Panc1 (cell line): Measurements from ENCODE around the gene PLB1.

Experiments
- POLR2AphosphoS5 ChIP-seq: IDR thresholded peaks from 2 replicates; pipeline ENCODE4 v1.6.1; 2012; ENCODE audit warnings: mild to moderate bottlenecking, low read depth, low read length, moderate library complexity
- TF ChIP-seq, protein P1 (sequence below): fragments of 450-650 bp; IDR thresholded peaks from 2 replicates; pipeline ENCODE4 v1.5.1; 2017; ENCODE audit warnings: mild to moderate bottlenecking
- TF ChIP-seq, protein P2 (sequence below), 2 experiments: IDR thresholded peaks; 2 replicates each; pipeline ENCODE4 v1.6.1; 2011 to 2012; ENCODE audit warnings: low read depth in 2 of 2, control low read depth in 1 of 2, low read length in 1 of 2, mild to moderate bottlenecking in 1 of 2, moderate library complexity in 1 of 2; ENCODE audit not compliant: insufficient read depth in 1 of 2

DNA sequence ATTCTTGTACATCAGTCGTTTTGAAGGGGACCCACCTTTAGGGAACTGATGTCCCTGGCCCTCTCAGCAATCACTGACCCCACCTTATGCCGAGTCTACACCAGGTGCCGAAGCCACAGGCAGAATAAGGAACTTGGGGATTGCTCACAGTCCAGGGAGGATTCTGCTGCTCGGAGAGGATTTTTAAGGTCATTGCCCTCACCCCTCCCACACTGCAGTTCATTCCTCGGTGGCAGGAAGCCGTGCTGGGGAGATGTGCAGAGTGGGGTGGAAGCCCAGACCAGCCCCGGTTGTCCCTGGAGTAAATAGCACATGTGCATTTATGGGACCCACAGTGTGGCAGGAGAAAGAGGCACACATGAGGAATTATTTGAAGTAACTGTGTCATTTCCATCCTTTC is 50.4 kb downstream of the PLB1 start:
- TF ChIP-seq, protein P1, sequence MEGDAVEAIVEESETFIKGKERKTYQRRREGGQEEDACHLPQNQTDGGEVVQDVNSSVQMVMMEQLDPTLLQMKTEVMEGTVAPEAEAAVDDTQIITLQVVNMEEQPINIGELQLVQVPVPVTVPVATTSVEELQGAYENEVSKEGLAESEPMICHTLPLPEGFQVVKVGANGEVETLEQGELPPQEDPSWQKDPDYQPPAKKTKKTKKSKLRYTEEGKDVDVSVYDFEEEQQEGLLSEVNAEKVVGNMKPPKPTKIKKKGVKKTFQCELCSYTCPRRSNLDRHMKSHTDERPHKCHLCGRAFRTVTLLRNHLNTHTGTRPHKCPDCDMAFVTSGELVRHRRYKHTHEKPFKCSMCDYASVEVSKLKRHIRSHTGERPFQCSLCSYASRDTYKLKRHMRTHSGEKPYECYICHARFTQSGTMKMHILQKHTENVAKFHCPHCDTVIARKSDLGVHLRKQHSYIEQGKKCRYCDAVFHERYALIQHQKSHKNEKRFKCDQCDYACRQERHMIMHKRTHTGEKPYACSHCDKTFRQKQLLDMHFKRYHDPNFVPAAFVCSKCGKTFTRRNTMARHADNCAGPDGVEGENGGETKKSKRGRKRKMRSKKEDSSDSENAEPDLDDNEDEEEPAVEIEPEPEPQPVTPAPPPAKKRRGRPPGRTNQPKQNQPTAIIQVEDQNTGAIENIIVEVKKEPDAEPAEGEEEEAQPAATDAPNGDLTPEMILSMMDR: no peak
- no peak for TF ChIP-seq POLR2AphosphoS5
- TF ChIP-seq, protein P2, sequence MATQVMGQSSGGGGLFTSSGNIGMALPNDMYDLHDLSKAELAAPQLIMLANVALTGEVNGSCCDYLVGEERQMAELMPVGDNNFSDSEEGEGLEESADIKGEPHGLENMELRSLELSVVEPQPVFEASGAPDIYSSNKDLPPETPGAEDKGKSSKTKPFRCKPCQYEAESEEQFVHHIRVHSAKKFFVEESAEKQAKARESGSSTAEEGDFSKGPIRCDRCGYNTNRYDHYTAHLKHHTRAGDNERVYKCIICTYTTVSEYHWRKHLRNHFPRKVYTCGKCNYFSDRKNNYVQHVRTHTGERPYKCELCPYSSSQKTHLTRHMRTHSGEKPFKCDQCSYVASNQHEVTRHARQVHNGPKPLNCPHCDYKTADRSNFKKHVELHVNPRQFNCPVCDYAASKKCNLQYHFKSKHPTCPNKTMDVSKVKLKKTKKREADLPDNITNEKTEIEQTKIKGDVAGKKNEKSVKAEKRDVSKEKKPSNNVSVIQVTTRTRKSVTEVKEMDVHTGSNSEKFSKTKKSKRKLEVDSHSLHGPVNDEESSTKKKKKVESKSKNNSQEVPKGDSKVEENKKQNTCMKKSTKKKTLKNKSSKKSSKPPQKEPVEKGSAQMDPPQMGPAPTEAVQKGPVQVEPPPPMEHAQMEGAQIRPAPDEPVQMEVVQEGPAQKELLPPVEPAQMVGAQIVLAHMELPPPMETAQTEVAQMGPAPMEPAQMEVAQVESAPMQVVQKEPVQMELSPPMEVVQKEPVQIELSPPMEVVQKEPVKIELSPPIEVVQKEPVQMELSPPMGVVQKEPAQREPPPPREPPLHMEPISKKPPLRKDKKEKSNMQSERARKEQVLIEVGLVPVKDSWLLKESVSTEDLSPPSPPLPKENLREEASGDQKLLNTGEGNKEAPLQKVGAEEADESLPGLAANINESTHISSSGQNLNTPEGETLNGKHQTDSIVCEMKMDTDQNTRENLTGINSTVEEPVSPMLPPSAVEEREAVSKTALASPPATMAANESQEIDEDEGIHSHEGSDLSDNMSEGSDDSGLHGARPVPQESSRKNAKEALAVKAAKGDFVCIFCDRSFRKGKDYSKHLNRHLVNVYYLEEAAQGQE (IDR thresholded peaks at IDR 0.05; ENCODE audit: insufficient read depth in 1 of 2, low read depth in 2 of 2, low read length in 1 of 2): no peak
